Neuronal stem cell (in vitro differentiated cells): ENCODE results near the gene PTPRM.
A peak's percentile ranks its signal among the peaks of the same experiment; 100 is the strongest.

Experiments
- DNase-seq: peaks from one replicate; pipeline ENCODE4 v3.0.0-alpha.2; 2013; ENCODE audit warnings: low spot score
- H2AFZ ChIP-seq: one replicate; pipeline ENCODE4 v1.6.1; 2013; ENCODE audit warnings: mild to moderate bottlenecking, low read length, inconsistent platforms
- H2AK5ac ChIP-seq: 2 replicates; pipeline ENCODE4 v1.6.1; 2013; ENCODE audit warnings: low read depth, mild to moderate bottlenecking, inconsistent platforms, low read length, moderate library complexity, mixed read lengths
- H2BK120ac ChIP-seq: 2 replicates; pipeline ENCODE4 v1.6.1; 2013; ENCODE audit warnings: low read depth, mild to moderate bottlenecking, inconsistent platforms, low read length, moderate library complexity, mixed read lengths
- H2BK12ac ChIP-seq: one replicate; pipeline ENCODE4 v1.6.1; 2013; ENCODE audit warnings: low read length, inconsistent platforms
- H2BK15ac ChIP-seq: 2 replicates; pipeline ENCODE4 v1.6.1; 2013; ENCODE audit warnings: mild to moderate bottlenecking, low read length, inconsistent platforms, mixed read lengths
- H2BK5ac ChIP-seq: one replicate; pipeline ENCODE4 v1.6.1; 2013; ENCODE audit warnings: inconsistent platforms, mild to moderate bottlenecking, low read length, moderate library complexity
- H3K14ac ChIP-seq: one replicate; pipeline ENCODE4 v1.6.1; 2013; ENCODE audit warnings: low read length, inconsistent platforms
- H3K18ac ChIP-seq: 2 replicates; pipeline ENCODE4 v1.6.1; 2013; ENCODE audit warnings: low read length, inconsistent platforms
- H3K23ac ChIP-seq: 2 replicates; pipeline ENCODE4 v1.6.1; 2013; ENCODE audit warnings: low read depth, mild to moderate bottlenecking, mixed read lengths, low read length, inconsistent platforms; ENCODE audit not compliant: poor library complexity
- H3K27ac ChIP-seq: replicated peaks from 3 replicates; pipeline ENCODE4 v1.5.1; 2013; ENCODE audit warnings: low read length, inconsistent platforms
- H3K27me3 ChIP-seq, 3 experiments: 2 replicates each; pipeline ENCODE4 v1.6.1; 2013; ENCODE audit warnings: low read length in 3 of 3, mild to moderate bottlenecking in 2 of 3, inconsistent platforms in 1 of 3, low read depth in 1 of 3, mixed read lengths in 1 of 3, moderate library complexity in 1 of 3; ENCODE audit not compliant: control insufficient read depth in 3 of 3, insufficient read depth in 3 of 3
- H3K36me3 ChIP-seq, 2 donors: replicated peaks in 1 of 2; 2 replicates each; pipeline ENCODE4 v1.6.1; 2013; ENCODE audit warnings: low read length in 2 of 2; ENCODE audit not compliant: control insufficient read depth in 2 of 2, insufficient read depth in 2 of 2
- H3K4ac ChIP-seq: 2 replicates; pipeline ENCODE4 v1.6.1; 2013; ENCODE audit warnings: inconsistent platforms, mild to moderate bottlenecking, low read length, moderate library complexity
- H3K4me1 ChIP-seq, 2 donors: 1 replicate in 1 of 2; 2 replicates in 1 of 2; pipeline ENCODE4 v1.6.1; 2013; ENCODE audit warnings: low read length in 2 of 2, low read depth in 1 of 2; ENCODE audit not compliant: control insufficient read depth in 2 of 2, insufficient read depth in 1 of 2
- H3K4me2 ChIP-seq: one replicate; pipeline ENCODE4 v1.6.1; 2013; ENCODE audit warnings: mild to moderate bottlenecking, low read length, inconsistent platforms; ENCODE audit not compliant: insufficient read depth, poor library complexity, severe bottlenecking
- H3K4me3 ChIP-seq, 2 donors: 2 replicates each; pipeline ENCODE4 v1.5.1; 2013; ENCODE audit warnings: low read length in 2 of 2, mild to moderate bottlenecking in 2 of 2, inconsistent platforms in 1 of 2, moderate library complexity in 1 of 2
- H3K79me1 ChIP-seq: one replicate; pipeline ENCODE4 v1.6.1; 2013; ENCODE audit warnings: low read depth, mild to moderate bottlenecking, inconsistent platforms, low read length, moderate library complexity
- H3K9ac ChIP-seq: one replicate; pipeline ENCODE4 v1.6.1; 2013; ENCODE audit warnings: mild to moderate bottlenecking, low read depth, low read length, inconsistent platforms; ENCODE audit not compliant: poor library complexity
- H3K9me3 ChIP-seq, 2 donors: replicated peaks in 1 of 2; 2 replicates each; pipeline versions ENCODE3 to v1.6.1; 2013; ENCODE audit warnings: low read length in 2 of 2, mild to moderate bottlenecking in 2 of 2, inconsistent platforms in 1 of 2, low read depth in 1 of 2, mixed read lengths in 1 of 2, moderate library complexity in 1 of 2; ENCODE audit not compliant: control insufficient read depth in 2 of 2, insufficient read depth in 1 of 2
- H4K8ac ChIP-seq: one replicate; pipeline ENCODE4 v1.6.1; 2013; ENCODE audit warnings: low read depth, mild to moderate bottlenecking, inconsistent platforms, low read length, moderate library complexity
- H4K91ac ChIP-seq: one replicate; pipeline ENCODE4 v1.6.1; 2013; ENCODE audit warnings: low read length, low read depth, mild to moderate bottlenecking, inconsistent platforms; ENCODE audit not compliant: poor library complexity
- WGBS, 2 donors: extraction: QIAGEN DNeasy Blood & Tissue Kit; methylation state at CpG; one replicate each; pipeline ENCODE4 v1.1.7; 2013; ENCODE audit warnings: missing lambda C conversion rate in 2 of 2, mixed read lengths in 1 of 2; ENCODE audit not compliant: insufficient read length in 2 of 2, insufficient replicate concordance in 1 of 2; ENCODE audit errors: extremely low coverage in 2 of 2; 5-methylcytosine and 5-hydroxymethylcytosine counted together

Gene PTPRM

GRCh38 chr18:7786569-7786968 lies 219.5 kb downstream of the PTPRM start:
- H3K23ac ChIP-seq: no peak overlapping the region
- H4K8ac ChIP-seq: no peak overlapping the region
- H3K4me2 ChIP-seq: no peak overlapping the region
- H3K4ac ChIP-seq: no peak overlapping the region
- no peaks in the 10 kb centered on the region for H3K27me3 ChIP-seq
- DNase-seq: no peak
- H3K9me3 ChIP-seq: peaks cover 0 to 2% of the 10 kb centered on the region in 2 donors
- no peak overlapping the region for H3K18ac ChIP-seq
- H3K36me3 ChIP-seq: no peaks in the 10 kb centered on the region
- no peak overlapping the region for H2BK120ac ChIP-seq
- H3K27ac ChIP-seq: no peak overlapping the region
- H2AFZ ChIP-seq: no peak overlapping the region
- H2BK12ac ChIP-seq: no peak overlapping the region
- no peak overlapping the region for H3K9ac ChIP-seq
- no CpG with 5 or more reads among the region's 1 CpG for WGBS, 2 donors
- no peak overlapping the region for H2AK5ac ChIP-seq
- H3K4me1 ChIP-seq: peaks cover 4 to 5% of the 10 kb centered on the region in 2 donors
- no peak overlapping the region for H2BK15ac ChIP-seq
- H3K14ac ChIP-seq: no peak overlapping the region
- H2BK5ac ChIP-seq: no peak overlapping the region
- no peaks in the 10 kb centered on the region for H3K79me1 ChIP-seq
- no peak overlapping the region for H3K4me3 ChIP-seq
- H4K91ac ChIP-seq: no peak overlapping the region

- H2BK12ac ChIP-seq: no peak overlapping the region
- no peak overlapping the region for H2AFZ ChIP-seq
- no peak overlapping the region for H4K8ac ChIP-seq
- WGBS, 2 donors: no CpG with 5 or more reads among the region's 2 CpGs
- H3K4me3 ChIP-seq: no peak overlapping the region
- no peak overlapping the region for H3K4me2 ChIP-seq
- peaks cover 4 to 5% of the 10 kb centered on the region in 2 donors for H3K4me1 ChIP-seq
- H3K27ac ChIP-seq: no peak overlapping the region
- H3K14ac ChIP-seq: no peak overlapping the region
- H3K4ac ChIP-seq: no peak overlapping the region
- H4K91ac ChIP-seq: no peak overlapping the region
- H3K79me1 ChIP-seq: no peaks in the 10 kb centered on the region
- H3K23ac ChIP-seq: no peak overlapping the region
- no peaks in the 10 kb centered on the region for H3K27me3 ChIP-seq
- no peak overlapping the region for H3K9ac ChIP-seq
- H2BK15ac ChIP-seq: no peak overlapping the region
- H3K36me3 ChIP-seq: no peaks in the 10 kb centered on the region
- H2AK5ac ChIP-seq: no peak overlapping the region
- peaks cover 0 to 2% of the 10 kb centered on the region in 2 donors for H3K9me3 ChIP-seq
- H3K18ac ChIP-seq: no peak overlapping the region
- no peak overlapping the region for H2BK120ac ChIP-seq
- no peak overlapping the region for H2BK5ac ChIP-seq
- DNase-seq: no peak
Measured at GRCh38 chr18:7787339-7787738, 220.2 kb downstream of the PTPRM start.

DNA sequence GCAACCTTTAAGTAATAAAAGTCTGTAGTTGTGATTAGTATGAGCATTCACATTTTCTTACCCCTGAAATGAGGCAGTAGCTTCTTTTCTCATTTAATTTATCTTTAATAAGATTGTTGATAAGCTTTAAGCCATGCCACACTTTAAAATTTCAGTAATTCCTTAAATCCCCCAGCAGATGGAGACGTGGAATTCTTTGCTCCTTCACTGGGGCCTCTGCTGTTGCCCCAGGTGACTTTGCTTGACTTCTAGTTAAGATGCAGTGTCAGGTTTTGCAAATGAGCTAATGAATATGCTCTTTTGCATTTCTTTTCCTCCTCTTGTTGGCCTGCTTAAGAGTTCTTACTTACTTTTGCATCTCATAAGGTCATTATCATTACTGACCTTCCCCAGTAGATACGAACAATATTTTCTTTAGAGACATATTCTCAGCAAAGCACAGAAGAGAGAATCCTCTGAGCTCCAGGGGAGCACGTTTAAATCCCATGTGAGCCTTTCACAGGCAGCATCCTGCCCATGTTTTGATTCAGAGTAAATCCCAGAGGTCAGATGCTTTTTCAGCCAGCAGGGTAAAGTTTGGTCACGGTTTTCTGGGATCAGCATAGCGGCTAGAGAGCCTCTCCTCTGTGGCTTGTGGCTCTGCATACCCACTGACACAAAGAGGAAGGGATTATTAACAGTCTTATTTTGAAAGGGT lies 222.9 kb downstream of the PTPRM start:
- H3K27me3 ChIP-seq: no peaks in the 10 kb centered on the region
- no peak overlapping the region for H2BK15ac ChIP-seq
- no peak overlapping the region for H3K18ac ChIP-seq
- H2AK5ac ChIP-seq: no peak overlapping the region
- H3K9me3 ChIP-seq: no peaks in the 10 kb centered on the region
- no peak overlapping the region for H3K9ac ChIP-seq
- H3K4ac ChIP-seq: no peak overlapping the region
- no peaks in the 10 kb centered on the region for H3K79me1 ChIP-seq
- H2AFZ ChIP-seq: peak overlapping the region; percentile 55
- no peaks in the 10 kb centered on the region for H3K36me3 ChIP-seq
- DNase-seq: peak; percentile 58
- no peak overlapping the region for H4K8ac ChIP-seq
- H2BK12ac ChIP-seq: no peak overlapping the region
- H4K91ac ChIP-seq: no peak overlapping the region
- H3K27ac ChIP-seq: peak overlapping the region; percentile 48
- H3K4me3 ChIP-seq: no peak overlapping the region
- H3K4me2 ChIP-seq: no peak overlapping the region
- no peak overlapping the region for H2BK120ac ChIP-seq
- H3K14ac ChIP-seq: no peak overlapping the region
- no peak overlapping the region for H2BK5ac ChIP-seq
- H3K23ac ChIP-seq: no peak overlapping the region
- peaks cover 4 to 6% of the 10 kb centered on the region in 2 donors for H3K4me1 ChIP-seq
- WGBS, 2 donors: no CpG with 5 or more reads among the region's 5 CpGs

GRCh38 chr18:7793100-7793499 lies 226.0 kb downstream of the PTPRM start:
- Histone ChIP-seq H3K4ac (no peak overlapping the region), H3K36me3 (no peaks in the 10 kb centered on the region)
- DNase-seq: no peak

More at GRCh38 chr18:7793100-7793499, 226.0 kb downstream of the PTPRM start:
- no peaks in the 10 kb centered on the region for H3K9me3 ChIP-seq
- H2AFZ ChIP-seq: no peak overlapping the region
- H2BK12ac ChIP-seq: no peak overlapping the region
- no peak overlapping the region for H3K4me3 ChIP-seq
- H3K14ac ChIP-seq: no peak overlapping the region
- no peak overlapping the region for H3K18ac ChIP-seq
- H3K27ac ChIP-seq: no peak overlapping the region
- H4K8ac ChIP-seq: no peak overlapping the region
- H3K9ac ChIP-seq: no peak overlapping the region
- no peak overlapping the region for H2BK15ac ChIP-seq
- WGBS, 2 donors: no CpG with 5 or more reads among the region's 5 CpGs
- no peak overlapping the region for H2BK120ac ChIP-seq
- peaks cover 1 to 4% of the 10 kb centered on the region in 2 donors for H3K4me1 ChIP-seq
- no peak overlapping the region for H4K91ac ChIP-seq
- H3K23ac ChIP-seq: no peak overlapping the region
- H3K27me3 ChIP-seq: no peaks in the 10 kb centered on the region
- no peak overlapping the region for H3K4me2 ChIP-seq
- H2AK5ac ChIP-seq: no peak overlapping the region
- no peaks in the 10 kb centered on the region for H3K79me1 ChIP-seq
- H2BK5ac ChIP-seq: no peak overlapping the region
